Common myeloid progenitor, CD34-positive (primary cell): ENCODE data around the gene APBA1.
"Not testable (repeated sequence)": the region's sequence is repeated elsewhere in the genome, so short reads cannot be mapped to it uniquely, and the experiment has no call there.

ENCODE experiments used
- CTCF ChIA-PET: fragments of 350-600 bp; sonication (Branson Sonifier 250); formaldehyde crosslinking; loops from one replicate; lab custom pipeline; 2021; ENCODE audit warnings: antibody characterized with exemption; lab: Charles Lee
- POLR2A ChIA-PET: fragments of 350-600 bp; sonication (Branson Sonifier 250); formaldehyde crosslinking; loops from one replicate; lab custom pipeline; 2021; ENCODE audit warnings: antibody characterized with exemption; lab: Charles Lee
- DNase-seq, 3 donors: peaks; one replicate each; pipeline versions ENCODE4 v3.0.0 to v3.0.0-alpha.2; 2013
- H3K27ac ChIP-seq, 2 experiments: 1 replicate in 1 of 2; 2 replicates in 1 of 2; pipeline ENCODE4 v1.7.0; 2013; ENCODE audit warnings: inconsistent platforms in 2 of 2, low read length in 2 of 2, mild to moderate bottlenecking in 2 of 2, low read depth in 1 of 2, moderate library complexity in 1 of 2; ENCODE audit not compliant: severe bottlenecking in 2 of 2, insufficient read depth in 1 of 2, poor library complexity in 1 of 2
- H3K27me3 ChIP-seq, 5 experiments: replicated peaks in 2 of 5; 1 replicate in 3 of 5; 2 replicates in 2 of 5; pipeline versions ENCODE4 v1.6.1 to v1.7.0; 2013; ENCODE audit warnings: low read length in 4 of 5, mild to moderate bottlenecking in 2 of 5, moderate library complexity in 2 of 5, inconsistent platforms in 1 of 5; ENCODE audit not compliant: insufficient read depth in 5 of 5, control insufficient read depth in 4 of 5
- H3K36me3 ChIP-seq, 4 experiments: 1 replicate in 2 of 4; 2 replicates in 2 of 4; pipeline versions ENCODE4 v1.6.1 to v1.7.0; 2013; ENCODE audit warnings: low read length in 3 of 4, control low read depth in 1 of 4, mild to moderate bottlenecking in 1 of 4; ENCODE audit not compliant: control insufficient read depth in 4 of 4, insufficient read depth in 4 of 4
- H3K4me1 ChIP-seq, 4 experiments: 1 replicate in 3 of 4; 2 replicates in 1 of 4; pipeline versions ENCODE4 v1.6.1 to v1.7.1; 2013; ENCODE audit warnings: low read length in 3 of 4, mild to moderate bottlenecking in 3 of 4, control low read depth in 1 of 4, inconsistent platforms in 1 of 4, moderate library complexity in 1 of 4; ENCODE audit not compliant: control insufficient read depth in 4 of 4, insufficient read depth in 4 of 4; ENCODE audit errors: control extremely low read depth in 1 of 4
- H3K4me3 ChIP-seq, 7 experiments: 1 replicate in 4 of 7; 2 replicates in 3 of 7; pipeline versions ENCODE4 v1.5.1 to v1.7.0; 2013; ENCODE audit warnings: mild to moderate bottlenecking in 7 of 7, low read length in 6 of 7, moderate library complexity in 6 of 7, inconsistent platforms in 2 of 7, low read depth in 2 of 7, control low read depth in 1 of 7; ENCODE audit not compliant: insufficient read depth in 4 of 7, control insufficient read depth in 1 of 7; ENCODE audit errors: extremely low read depth in 1 of 7
- H3K9me3 ChIP-seq, 5 experiments: 1 replicate in 4 of 5; 2 replicates in 1 of 5; pipeline versions ENCODE4 v1.6.1 to v1.7.1; 2013; ENCODE audit warnings: low read length in 4 of 5, mild to moderate bottlenecking in 2 of 5, inconsistent platforms in 1 of 5, low read depth in 1 of 5, moderate library complexity in 1 of 5; ENCODE audit not compliant: control insufficient read depth in 4 of 5, insufficient read depth in 2 of 5; ENCODE audit errors: control extremely low read depth in 1 of 5
- WGBS: methylation state at CpG from one replicate; pipeline ENCODE4 v1.1.5; 2013; ENCODE audit not compliant: insufficient coverage; 5-methylcytosine and 5-hydroxymethylcytosine counted together

The APBA1 gene

GRCh38 chr9:69409936-69410335, 262.2 kb downstream of the APBA1 start:
- H3K9me3 ChIP-seq, CTCF ChIA-PET, H3K27ac ChIP-seq, H3K36me3 ChIP-seq, POLR2A ChIA-PET, DNase-seq, H3K4me3 ChIP-seq, H3K27me3 ChIP-seq, H3K4me1 ChIP-seq: not testable (repeated sequence)
- WGBS = 98% methylated on average over 6 of the region's 6 CpGs

- peaks cover 0 to 6% (median 0%) of the 10 kb centered on the region in 5 experiments for H3K9me3 ChIP-seq
- H3K4me3 ChIP-seq = no peak overlapping the region
- ChIA-PET CTCF (no interaction called here), POLR2A (no interaction called here)
- WGBS = 100% methylated on average over 1 of the region's 1 CpG
- DNase-seq = no peak
- H3K4me1 ChIP-seq = no peaks in the 10 kb centered on the region
- H3K27me3 ChIP-seq = no peaks in the 10 kb centered on the region
- no peaks in the 10 kb centered on the region for H3K36me3 ChIP-seq
- no peak overlapping the region for H3K27ac ChIP-seq
These were observed 271.7 kb downstream of the APBA1 start for GRCh38 chr9:69400470-69400869.

DNA sequence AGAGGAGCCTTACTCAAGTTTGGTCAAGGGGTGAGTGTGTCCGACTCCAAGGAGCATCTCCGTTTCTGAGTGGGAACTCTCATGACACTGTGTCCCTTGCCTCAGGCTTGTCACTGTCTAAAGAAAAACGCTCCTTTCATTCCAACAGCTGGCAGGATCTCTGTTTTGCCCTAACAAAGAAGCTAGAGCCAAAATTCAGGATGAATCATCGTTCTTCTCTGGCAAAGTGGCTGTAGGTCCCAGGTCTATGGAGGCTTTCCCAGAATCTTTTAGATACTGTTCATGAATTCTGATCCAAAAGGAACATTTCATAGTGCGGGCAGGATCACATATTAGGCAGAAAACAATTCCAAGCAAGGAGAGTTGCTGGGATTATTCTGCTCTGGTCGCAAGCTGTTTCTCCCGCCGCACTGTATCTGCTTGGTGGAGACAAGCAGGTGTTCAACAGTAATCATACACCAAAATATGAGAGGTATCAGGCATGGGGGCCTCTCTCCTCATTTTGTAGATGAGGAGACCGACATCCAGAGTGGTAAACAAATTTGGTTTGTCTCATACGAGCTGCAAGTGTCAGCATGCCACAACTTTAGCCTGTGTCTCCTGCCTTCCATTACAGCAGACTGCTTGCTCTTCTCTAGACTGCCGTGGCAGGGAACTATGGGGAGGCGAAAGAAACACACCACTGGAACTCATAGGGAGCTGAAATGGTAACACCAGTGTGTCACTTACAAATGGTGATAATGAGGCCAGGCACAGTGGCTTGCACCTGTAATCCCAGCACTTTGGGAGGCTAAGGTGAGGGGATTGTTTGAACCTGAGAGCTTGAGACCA, 274.6 kb downstream of the APBA1 start:
- 74% methylated on average over 8 of the region's 12 CpGs for WGBS
- no peak overlapping the region for H3K4me3 ChIP-seq
- CTCF ChIA-PET = interaction anchor here (1.1 kb wide), 1 partner anchor 29 kb away, joined by 3 read pairs; no protein-coding TSS in a partner anchor

GRCh38 chr9:69396759-69397158, 275.4 kb downstream of the APBA1 start:
- CTCF ChIA-PET = no interaction called here
- Histone ChIP-seq H3K36me3 (no peaks in the 10 kb centered on the region), H3K9me3 (peaks cover 0 to 4% (median 0%) of the 10 kb centered on the region in 5 experiments), H3K4me3 (no peak overlapping the region), H3K4me1 (no peaks in the 10 kb centered on the region), H3K27ac (no peak overlapping the region), H3K27me3 (no peaks in the 10 kb centered on the region)
- DNase-seq = no peak
- WGBS = 100% methylated on average over 2 of the region's 2 CpGs
- POLR2A ChIA-PET = no interaction called here

More for the DNA sequence above, 274.6 kb downstream of the APBA1 start:
- POLR2A ChIA-PET = no interaction called here
- Histone ChIP-seq H3K27ac (no peak overlapping the region), H3K9me3 (peaks cover 0 to 6% (median 0%) of the 10 kb centered on the region in 5 experiments), H3K4me1 (no peaks in the 10 kb centered on the region), H3K27me3 (no peaks in the 10 kb centered on the region), H3K36me3 (no peaks in the 10 kb centered on the region)
- DNase-seq = no peak

DNA sequence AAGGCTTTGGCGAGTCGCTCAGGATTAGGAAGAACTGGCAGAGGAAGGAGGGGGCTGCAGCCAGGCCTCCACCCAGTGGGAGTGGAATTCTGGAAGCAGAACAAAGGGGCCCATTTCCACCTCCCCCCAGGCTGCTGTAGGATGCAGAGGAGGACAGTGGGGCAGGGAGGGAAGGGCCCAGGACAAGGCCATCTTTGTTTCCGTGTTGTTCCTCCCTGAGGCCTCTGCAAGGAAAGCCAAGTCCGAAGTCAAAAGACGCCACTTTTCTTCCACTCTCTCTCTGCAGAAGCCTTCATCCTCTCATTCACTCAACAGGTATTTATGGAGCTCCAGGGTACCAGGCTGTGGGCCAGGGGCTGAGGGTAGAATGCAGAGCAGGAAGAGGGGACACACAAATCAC, 276.5 kb downstream of the APBA1 start:
- H3K4me1 ChIP-seq = no peaks in the 10 kb centered on the region
- no peaks in the 10 kb centered on the region for H3K27me3 ChIP-seq
- DNase-seq = no peak
- H3K4me3 ChIP-seq = no peak overlapping the region
- POLR2A ChIA-PET = no interaction called here
- H3K27ac ChIP-seq = no peak overlapping the region
- no peaks in the 10 kb centered on the region for H3K36me3 ChIP-seq
- CTCF ChIA-PET = no interaction called here
- no CpG with 5 or more reads among the region's 5 CpGs for WGBS
- peaks cover 0 to 2% (median 0%) of the 10 kb centered on the region in 5 experiments for H3K9me3 ChIP-seq

- DNase-seq = no peak
- 96% methylated on average over 6 of the region's 6 CpGs for WGBS
- Histone ChIP-seq H3K36me3 (no peaks in the 10 kb centered on the region), H3K4me3 (no peak overlapping the region), H3K4me1 (no peaks in the 10 kb centered on the region), H3K27ac (no peak overlapping the region), H3K27me3 (no peaks in the 10 kb centered on the region), H3K9me3 (peaks cover 0 to 2% (median 0%) of the 10 kb centered on the region in 5 experiments)
- POLR2A ChIA-PET = no interaction called here
- CTCF ChIA-PET = no interaction called here
These were observed 278.7 kb downstream of the APBA1 start for GRCh38 chr9:69393425-69393824.

DNA sequence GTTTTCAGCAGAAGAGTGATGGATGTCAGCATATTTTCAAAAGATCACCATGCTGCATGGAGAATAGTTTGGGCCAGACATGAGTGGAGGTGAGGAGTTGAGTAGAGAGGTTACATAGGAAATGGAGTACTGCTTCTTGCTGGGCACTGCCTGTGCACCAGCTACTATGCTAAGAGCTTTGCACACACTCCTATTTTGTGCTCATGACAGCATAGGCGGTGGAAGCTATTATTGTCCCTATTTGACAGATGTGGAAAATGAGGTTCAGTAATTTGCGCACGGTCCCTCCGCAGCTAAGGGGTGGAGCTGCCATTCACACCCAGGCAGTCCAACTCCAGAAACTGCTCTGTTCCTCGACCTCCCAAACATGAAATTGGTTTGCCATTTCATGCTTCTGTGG, 279.3 kb downstream of the APBA1 start:
- no peaks in the 10 kb centered on the region for H3K4me1 ChIP-seq
- H3K27me3 ChIP-seq = no peaks in the 10 kb centered on the region
- no peak for DNase-seq
- H3K36me3 ChIP-seq = no peaks in the 10 kb centered on the region
- H3K9me3 ChIP-seq = peaks cover 0 to 2% (median 0%) of the 10 kb centered on the region in 5 experiments
- ChIA-PET CTCF (no interaction called here), POLR2A (no interaction called here)
- WGBS = 100% methylated on average over 5 of the region's 5 CpGs
- no peak overlapping the region for H3K27ac ChIP-seq
- H3K4me3 ChIP-seq = no peak overlapping the region
